ENCODE data around the gene PRPF18.

- TF ChIP-seq CTCF (conservative IDR thresholded peaks at IDR 0.05; ENCODE audit: low read depth, low read length) (no peak), POLR2A (IDR thresholded peaks at IDR 0.05; ENCODE audit: low read depth, low read length) (no peak), BHLHE40 (IDR thresholded peaks at IDR 0.05; ENCODE audit: low read depth, low read length) (no peak), MAFK (IDR thresholded peaks at IDR 0.05; ENCODE audit: low read depth, low read length) (no peak), USF2 (IDR thresholded peaks at IDR 0.05; ENCODE audit: low read depth, low read length) (no peak), ELK1 (IDR thresholded peaks at IDR 0.05; ENCODE audit: borderline replicate concordance, low read depth, low read length) (no peak), SMC3 (IDR thresholded peaks at IDR 0.05; ENCODE audit: low read depth, low read length) (no peak), CEBPB (IDR thresholded peaks at IDR 0.05; ENCODE audit: low read depth, low read length) (no peak), RAD21 (IDR thresholded peaks at IDR 0.05; ENCODE audit: low read length) (no peak)
Observed at GRCh38 chr10:13589316-13589715, 2.6 kb downstream of the PRPF18 start.

Measured in IMR-90 (cell line).